Right lobe of liver (tissue), 4 donors: ENCODE results near the gene LHFPL6.

ENCODE experiments used
- CTCF ChIP-seq, 4 donors: fragments of 200-600 bp in 3 of 4; fragments of 450-650 bp in 1 of 4; IDR thresholded peaks; one replicate each; pipeline versions ENCODE4 v1.5.1 to v1.8.0; 2016 to 2022; ENCODE audit warnings: antibody characterized with exemption in 4 of 4, mild to moderate bottlenecking in 2 of 4
- POLR2A ChIP-seq: fragments of 450-650 bp; IDR thresholded peaks from one replicate; pipeline ENCODE4 v1.6.1; 2017; ENCODE audit warnings: antibody characterized with exemption, mild to moderate bottlenecking
- donor health status: DM: no; HTN: no; CAD: no.
- donor health status: DM: no; HTN: no; CAD: no.
- donor health status: DM: no; HTN: yes; CAD: no.

DNA sequence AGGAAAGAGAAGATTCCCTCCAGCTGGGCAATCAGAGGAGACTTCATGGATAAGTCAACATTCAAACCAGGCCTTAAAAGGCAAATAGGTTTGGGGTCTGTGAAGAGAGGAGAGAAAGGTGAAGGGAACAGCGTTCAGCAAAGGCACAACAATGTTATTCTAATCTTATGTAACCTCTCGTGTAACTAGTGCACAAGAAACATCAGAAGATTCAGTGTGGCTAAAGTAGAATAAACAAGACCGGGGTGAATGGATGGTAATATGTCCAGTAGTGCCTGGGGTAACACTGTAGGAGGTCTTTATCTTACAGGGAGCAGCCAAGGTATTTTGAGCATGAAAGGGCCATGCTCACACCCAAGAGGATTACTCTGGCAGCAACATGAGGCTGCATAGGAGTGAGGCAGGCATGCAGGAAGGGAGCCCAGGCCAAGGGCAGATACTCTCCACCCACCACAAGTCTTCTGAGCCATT, 24.1 kb downstream of the LHFPL6 start:
- no peak for TF ChIP-seq CTCF (IDR thresholded peaks at IDR 0.05)
- no peak for TF ChIP-seq POLR2A
